Endothelial cell of umbilical vein (primary cell): ENCODE measurements around the gene OGG1. TPM values are rescaled to one million over a fixed set of nuclear protein-coding genes. Genes with fewer than 3 reads are reported as not detected.

Source experiments
- BruUV-seq: library from RNA; stranded (reverse); fragments of 400-500 nt; replicated peaks from 2 replicates; lab custom pipeline; 2021; lab: Mats Ljungman, UMichigan
- CTCF ChIA-PET: fragments of 300-600, 350-600 bp; sonication (Branson Sonifier 250); formaldehyde crosslinking; loops from one replicate; lab custom pipeline; 2021; ENCODE audit warnings: antibody characterized with exemption, inconsistent platforms; lab: Charles Lee
- POLR2A ChIA-PET: fragments of 300-600, 350-600 bp; sonication (Branson Sonifier 250); formaldehyde crosslinking; loops from one replicate; lab custom pipeline; 2021; ENCODE audit warnings: antibody characterized with exemption, inconsistent platforms; lab: Charles Lee
- DNase-seq: peaks from one replicate; pipeline ENCODE4 v3.0.0-alpha.2; 2011; ENCODE audit warnings: low read depth, low spot score
- FAIRE-seq: peaks from 2 replicates; lab custom pipeline; 2011; peaks lifted over from hg19 to GRCh38; lab: Jason Lieb, UNC
- H2AFZ ChIP-seq: 2 replicates; pipeline ENCODE4 v1.6.0; 2012; ENCODE audit warnings: low read depth, low read length, control low read depth, inconsistent platforms
- H3K27ac ChIP-seq: 2 replicates; pipeline ENCODE4 v1.5.1; 2011; ENCODE audit warnings: low read depth, mild to moderate bottlenecking, control low read depth, low read length, moderate library complexity; ENCODE audit not compliant: insufficient read depth
- H3K27me3 ChIP-seq, 2 experiments: 2 replicates each; pipeline versions ENCODE4 v1.6.0 to v1.6.1; 2011; ENCODE audit warnings: low read length in 2 of 2, mixed read lengths in 1 of 2; ENCODE audit not compliant: control insufficient read depth in 2 of 2, insufficient read depth in 2 of 2
- H3K36me3 ChIP-seq, 2 experiments: 2 replicates in 1 of 2; 3 replicates in 1 of 2; pipeline ENCODE4 v1.5.1; 2011; ENCODE audit warnings: low read length in 2 of 2, mild to moderate bottlenecking in 1 of 2, moderate library complexity in 1 of 2; ENCODE audit not compliant: control insufficient read depth in 2 of 2, insufficient read depth in 2 of 2; ENCODE audit errors: extremely low read depth in 1 of 2
- H3K4me1 ChIP-seq: 3 replicates; pipeline ENCODE4 v1.5.1; 2011; ENCODE audit warnings: mild to moderate bottlenecking, low read length; ENCODE audit not compliant: control insufficient read depth, insufficient read depth; ENCODE audit errors: extremely low read depth
- H3K4me2 ChIP-seq: 2 replicates; pipeline ENCODE4 v1.6.1; 2011; ENCODE audit warnings: low read length, control low read depth, mixed read lengths; ENCODE audit not compliant: insufficient read depth
- H3K4me3 ChIP-seq, 3 experiments: fragments of 200-600 bp in 1 of 3; sonication (generic), shearing (Covaris generic) in 1 of 3; replicated peaks in 1 of 3; 2 replicates each; pipeline ENCODE4 v1.5.1; 2011 to 2016; ENCODE audit warnings: control low read depth in 3 of 3, low read length in 3 of 3, mild to moderate bottlenecking in 2 of 3, inconsistent platforms in 1 of 3, low read depth in 1 of 3, moderate library complexity in 1 of 3; ENCODE audit not compliant: insufficient read depth in 1 of 3
- H3K79me2 ChIP-seq: 2 replicates; pipeline ENCODE4 v1.6.0; 2012; ENCODE audit warnings: low read length, inconsistent platforms; ENCODE audit not compliant: control insufficient read depth, insufficient read depth
- H3K9ac ChIP-seq: replicated peaks from 2 replicates; pipeline ENCODE3; 2011; ENCODE audit warnings: low read length, control low read depth; ENCODE audit not compliant: insufficient read depth; ENCODE audit errors: extremely low read depth
- H3K9me1 ChIP-seq: replicated peaks from 3 replicates; pipeline ENCODE4 v1.6.0; 2011; ENCODE audit warnings: mild to moderate bottlenecking, low read length; ENCODE audit not compliant: control insufficient read depth, insufficient read depth; ENCODE audit errors: extremely low read depth
- H3K9me3 ChIP-seq: replicated peaks from 2 replicates; pipeline ENCODE4 v1.5.1; 2012; ENCODE audit warnings: low read length, inconsistent platforms; ENCODE audit not compliant: control insufficient read depth, insufficient read depth
- H4K20me1 ChIP-seq: replicated peaks from 2 replicates; pipeline ENCODE3; 2011; ENCODE audit warnings: mild to moderate bottlenecking, low read length; ENCODE audit not compliant: control insufficient read depth, insufficient read depth; ENCODE audit errors: extremely low read depth
- FOS ChIP-seq: IDR thresholded peaks from 2 replicates; pipeline ENCODE4 v1.6.1; 2011; ENCODE audit warnings: mild to moderate bottlenecking, low read length, moderate library complexity, borderline replicate concordance; ENCODE audit not compliant: insufficient read depth
- GATA2 ChIP-seq: IDR thresholded peaks from 2 replicates; pipeline ENCODE4 v1.7.0; 2011; ENCODE audit warnings: low read depth, mild to moderate bottlenecking, moderate library complexity, mixed read lengths, low read length; ENCODE audit not compliant: insufficient read length, insufficient read depth
- JUN ChIP-seq: IDR thresholded peaks from 2 replicates; pipeline ENCODE4 v1.6.1; 2011; ENCODE audit warnings: borderline replicate concordance, low read depth; ENCODE audit not compliant: insufficient read length, insufficient read depth
- POLR2A ChIP-seq: IDR thresholded peaks from 2 replicates; pipeline ENCODE4 v1.6.1; 2012; ENCODE audit warnings: low read depth, mild to moderate bottlenecking, control low read depth, low read length
- dilution Hi-C: fragments of 300-500 bp; cut with MboI; formaldehyde crosslinking; loops from one replicate; pipeline ENCODE4 v1.15.0; 2019; ENCODE audit warnings: low sequenced_read_pairs; ENCODE audit not compliant: extremely low pct_ligation_motif_present
- intact Hi-C: fragments of 100-400 bp; cut with micrococcal nuclease; formaldehyde crosslinking; loops from one replicate; pipeline ENCODE4 v1.10.0; 2022
- polyA plus RNA-seq, 4 experiments: library from polyadenylated mRNA; depleted of rRNA in 3 of 4; stranded (reverse) in 3 of 4; unstranded in 1 of 4; fragments of >200 nt; gene quantifications; 2 replicates each; pipeline versions ENCODE4 v1.2.1 to v1.2.3, GENCODE V29; 2011 to 2012; ENCODE audit warnings: missing spikeins in 1 of 4
- total RNA-seq: library from RNA; stranded (reverse); gene quantifications from 2 replicates; pipeline ENCODE4 v1.2.3, GENCODE V29; 2021

OGG1 gene
- total and polyA plus RNA-seq, 2 donors (not counting 3 experiments of a cell fraction or from before 2014, with no cell fraction given) = 24.1 to 32.1 TPM

DNA sequence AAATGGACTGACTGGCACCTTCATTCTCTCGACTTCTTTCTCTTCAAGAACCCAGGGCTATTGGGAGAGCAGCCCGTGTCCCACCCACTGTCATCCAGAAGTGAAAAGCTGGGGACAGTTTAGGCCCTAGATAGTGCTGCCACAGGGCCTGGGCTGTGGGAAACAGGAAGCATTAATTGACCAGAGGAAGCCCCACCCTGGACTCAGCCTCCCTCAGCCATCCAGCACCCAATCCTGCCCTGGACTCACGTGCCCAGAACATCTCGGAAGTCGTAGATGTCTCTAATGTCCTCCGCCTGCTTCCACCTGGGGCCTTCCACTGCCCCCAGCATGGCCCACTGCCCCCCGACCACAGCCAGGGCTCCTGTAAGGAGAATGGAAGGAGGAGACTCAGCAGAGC lies 17.7 kb downstream of the OGG1 start:
- Histone ChIP-seq H3K4me1 (peaks cover 18% of the 10 kb centered on the region), H3K79me2 (peaks cover 6% of the 10 kb centered on the region), H3K4me3 (no peak overlapping the region), H3K9me1 (no peaks in the 10 kb centered on the region), H3K9ac (no peak overlapping the region), H3K4me2 (no peak overlapping the region), H3K9me3 (no peaks in the 10 kb centered on the region), H2AFZ (no peak overlapping the region), H3K36me3 (peaks cover 0 to 2% of the 10 kb centered on the region in 2 experiments), H4K20me1 (no peaks in the 10 kb centered on the region), H3K27me3 (no peaks in the 10 kb centered on the region), H3K27ac (no peak overlapping the region)
- FAIRE-seq (no peak), DNase-seq (no peak)
- dilution Hi-C loops (no loop called here), intact Hi-C loops (no loop called here)
- BruUV-seq = no TSS peak
- ChIA-PET CTCF (no interaction called here), POLR2A (no interaction called here)
- no peak for TF ChIP-seq GATA2
- TF ChIP-seq POLR2A = no peak
- no peak for TF ChIP-seq JUN

DNA sequence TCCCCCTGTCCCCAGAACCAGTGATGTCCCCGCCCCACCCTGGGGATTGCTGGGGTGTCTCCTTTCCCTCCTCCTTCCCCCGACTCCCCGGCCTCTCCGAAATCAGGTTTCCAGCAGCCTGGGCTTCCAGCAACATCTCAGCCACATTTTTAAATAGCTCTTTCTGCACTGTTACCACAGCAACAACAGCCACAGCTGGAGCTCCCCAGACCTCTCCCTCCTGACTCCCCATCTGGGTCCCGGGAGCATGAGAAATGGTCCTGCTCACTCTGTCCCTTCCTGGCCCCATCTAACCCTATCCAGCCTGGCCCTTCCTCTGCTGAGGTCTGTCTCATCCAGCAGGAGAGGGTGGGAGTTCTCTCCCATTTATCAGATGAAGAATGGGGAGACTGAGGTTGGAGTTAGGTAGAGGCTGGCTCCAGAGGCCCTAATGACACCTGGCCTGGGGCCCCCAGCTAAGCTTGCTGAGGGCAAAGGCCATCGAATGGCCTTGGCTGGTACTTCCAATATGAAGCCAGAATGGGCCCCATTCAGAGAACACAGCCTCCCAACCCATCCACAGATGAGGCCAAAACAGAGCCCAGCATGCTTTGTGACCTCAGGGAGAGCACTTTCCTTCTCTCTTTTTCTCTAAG lies 18.5 kb downstream of the OGG1 start:
- intact Hi-C loops = no loop called here
- peaks cover 6% of the 10 kb centered on the region for H3K79me2 ChIP-seq
- H4K20me1 ChIP-seq = no peaks in the 10 kb centered on the region
- BruUV-seq = no TSS peak
- H3K4me3 ChIP-seq = no peak overlapping the region
- H3K4me1 ChIP-seq = peaks cover 18% of the 10 kb centered on the region
- no peaks in the 10 kb centered on the region for H3K9me1 ChIP-seq
- ChIA-PET CTCF (interaction anchor here (1.6 kb wide), 1 partner anchor 13 kb away, joined by 5 read pairs; no protein-coding TSS in a partner anchor), POLR2A (no interaction called here)
- H3K27me3 ChIP-seq = no peaks in the 10 kb centered on the region
- H2AFZ ChIP-seq = no peak overlapping the region
- no peak for FAIRE-seq
- no peak overlapping the region for H3K9ac ChIP-seq
- H3K36me3 ChIP-seq = peaks cover 0 to 2% of the 10 kb centered on the region in 2 experiments
- DNase-seq = no peak
- dilution Hi-C loops = no loop called here
- no peak overlapping the region for H3K4me2 ChIP-seq
- H3K9me3 ChIP-seq = no peaks in the 10 kb centered on the region
- no peak for TF ChIP-seq FOS
- no peak overlapping the region for H3K27ac ChIP-seq
